Bronchial epithelial cell (primary cell): Measurements from ENCODE around the gene ZNF746. TPM values are rescaled to one million over a fixed set of nuclear protein-coding genes. Genes with fewer than 3 reads are reported as not detected.

Experiments
- DNase-seq: peaks from one replicate; pipeline ENCODE4 v3.0.0-alpha.2; 2010; ENCODE audit warnings: low read depth
- FAIRE-seq: peaks from 2 replicates; lab custom pipeline; 2011; peaks lifted over from hg19 to GRCh38; lab: Jason Lieb, UNC
- H3K27me3 ChIP-seq: 2 replicates; pipeline ENCODE4 v1.5.1; 2011; ENCODE audit warnings: low read length; ENCODE audit not compliant: control insufficient read depth, insufficient read depth
- H3K36me3 ChIP-seq: 2 replicates; pipeline ENCODE4 v1.5.1; 2011; ENCODE audit warnings: low read length; ENCODE audit not compliant: control insufficient read depth, insufficient read depth
- H3K4me3 ChIP-seq: 2 replicates; pipeline ENCODE4 v1.5.1; 2011; ENCODE audit warnings: mild to moderate bottlenecking, low read depth, low read length, control low read depth
- CTCF ChIP-seq: IDR thresholded peaks from 2 replicates; pipeline ENCODE4 v1.5.1; 2011; ENCODE audit warnings: mild to moderate bottlenecking, moderate library complexity, low read length, control low read depth, inconsistent platforms; ENCODE audit not compliant: insufficient read depth, severe bottlenecking
- total RNA-seq: library from RNA; depleted of rRNA; stranded (reverse); fragments of >200 nt; gene quantifications from 2 replicates; pipeline ENCODE4 v1.2.1, GENCODE V29; 2014

The ZNF746 gene
- total RNA-seq, 1 donor from 2014 or later: 15.0 TPM

- Histone ChIP-seq H3K27me3 (no peaks in the 10 kb centered on the region), H3K4me3 (no peak overlapping the region), H3K36me3 (peaks cover 16% of the 10 kb centered on the region)
- no peak for TF ChIP-seq CTCF
- FAIRE-seq (no peak), DNase-seq (no peak)
Observed at GRCh38 chr7:149479568-149479967, 18.0 kb downstream of the ZNF746 start.

DNA sequence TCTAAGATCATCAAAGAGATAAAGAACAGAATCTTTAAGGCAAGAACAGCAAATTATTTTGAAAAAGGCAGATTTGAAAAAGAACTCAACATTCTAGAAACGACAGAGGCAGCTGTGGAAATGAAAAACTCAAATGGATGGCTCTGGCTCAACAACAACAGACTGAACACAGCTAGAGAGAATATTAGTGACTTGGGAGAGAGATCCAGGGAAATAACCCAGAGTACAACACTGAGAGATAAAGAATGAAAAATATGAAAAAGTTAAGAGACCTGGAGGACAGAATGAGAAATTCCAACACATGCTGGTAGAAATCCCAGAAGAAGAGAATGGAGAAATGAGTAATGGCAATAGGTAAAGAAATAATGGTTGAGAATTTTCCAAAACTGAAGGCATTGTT is 18.9 kb downstream of the ZNF746 start:
- TF ChIP-seq CTCF: no peak
- Histone ChIP-seq H3K4me3 (no peak overlapping the region), H3K36me3 (peaks cover 17% of the 10 kb centered on the region), H3K27me3 (no peaks in the 10 kb centered on the region)
- DNase-seq (no peak), FAIRE-seq (no peak)

DNA sequence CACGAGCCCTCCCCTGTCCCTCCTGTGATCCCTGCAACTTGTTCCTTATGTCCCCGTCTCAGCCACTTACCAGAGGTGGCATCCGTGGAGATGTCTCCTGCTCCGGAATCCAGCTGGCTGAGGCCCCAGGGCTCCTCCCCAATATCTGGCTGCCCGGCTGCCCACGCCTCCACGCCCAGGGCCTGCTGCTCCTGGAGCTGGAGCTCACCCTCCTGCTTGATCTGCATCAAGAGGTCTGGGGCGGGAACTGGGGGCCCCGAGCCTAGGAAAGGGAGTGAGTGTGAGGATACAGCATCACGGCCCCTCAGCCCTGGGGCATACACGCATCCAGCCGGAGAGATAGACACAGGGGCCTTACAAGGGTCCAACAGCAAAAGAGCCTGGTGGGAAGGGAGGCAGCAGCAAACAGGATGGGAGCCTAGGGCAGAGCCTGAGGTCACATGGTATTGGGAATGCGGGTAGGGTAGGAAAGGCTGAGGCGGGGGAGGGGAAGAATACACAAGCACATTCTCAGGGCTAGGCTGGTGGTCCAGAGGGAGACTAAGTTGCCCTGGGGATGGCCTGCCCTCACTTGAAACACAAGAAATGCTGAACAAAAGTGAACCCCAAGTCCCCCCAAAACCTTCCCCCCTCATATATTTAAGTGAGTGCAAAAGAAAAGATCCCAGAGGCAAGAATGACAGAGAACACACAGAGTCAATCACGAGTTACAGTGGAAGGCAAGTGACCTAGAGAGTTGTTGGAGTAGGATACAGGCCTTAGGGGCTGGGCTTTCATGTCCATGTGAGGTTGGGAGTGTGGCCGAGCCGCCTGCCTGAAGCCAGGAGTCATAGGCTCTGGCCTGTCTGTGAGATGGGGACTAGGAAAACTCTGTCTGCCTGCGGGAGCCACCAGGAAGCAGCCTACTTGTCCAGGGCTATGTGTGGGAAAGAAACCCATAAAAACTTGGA is 19.8 kb downstream of the ZNF746 start:
- TF ChIP-seq CTCF: no peak
- Histone ChIP-seq H3K4me3 (no peak overlapping the region), H3K27me3 (no peaks in the 10 kb centered on the region), H3K36me3 (peaks cover 24% of the 10 kb centered on the region)
- no peak for FAIRE-seq
- no peak for DNase-seq

DNA sequence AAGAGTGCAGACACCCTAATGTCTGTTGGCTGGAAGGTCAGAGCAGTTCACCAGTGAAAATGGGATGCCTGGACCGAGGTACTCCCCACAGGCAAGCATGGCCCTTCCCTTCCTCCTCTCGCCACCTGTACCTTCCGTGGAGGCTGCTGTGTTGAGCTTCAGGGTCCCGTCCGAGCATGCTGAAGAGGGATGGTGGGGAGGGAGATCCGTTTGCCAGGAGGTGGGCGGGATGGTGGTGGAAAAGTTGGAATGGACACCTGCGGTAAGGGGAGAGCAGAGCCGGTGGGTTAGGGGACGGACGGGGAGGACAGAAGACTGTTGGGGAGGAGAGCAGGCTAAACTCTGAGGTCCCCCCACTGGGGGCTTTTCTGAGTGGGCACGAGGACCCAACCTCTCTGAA is 20.8 kb downstream of the ZNF746 start:
- DNase-seq: no peak
- FAIRE-seq: no peak
- no peak for TF ChIP-seq CTCF
- H3K4me3 ChIP-seq: no peak overlapping the region
- no peaks in the 10 kb centered on the region for H3K27me3 ChIP-seq
- peaks cover 24% of the 10 kb centered on the region for H3K36me3 ChIP-seq

DNA sequence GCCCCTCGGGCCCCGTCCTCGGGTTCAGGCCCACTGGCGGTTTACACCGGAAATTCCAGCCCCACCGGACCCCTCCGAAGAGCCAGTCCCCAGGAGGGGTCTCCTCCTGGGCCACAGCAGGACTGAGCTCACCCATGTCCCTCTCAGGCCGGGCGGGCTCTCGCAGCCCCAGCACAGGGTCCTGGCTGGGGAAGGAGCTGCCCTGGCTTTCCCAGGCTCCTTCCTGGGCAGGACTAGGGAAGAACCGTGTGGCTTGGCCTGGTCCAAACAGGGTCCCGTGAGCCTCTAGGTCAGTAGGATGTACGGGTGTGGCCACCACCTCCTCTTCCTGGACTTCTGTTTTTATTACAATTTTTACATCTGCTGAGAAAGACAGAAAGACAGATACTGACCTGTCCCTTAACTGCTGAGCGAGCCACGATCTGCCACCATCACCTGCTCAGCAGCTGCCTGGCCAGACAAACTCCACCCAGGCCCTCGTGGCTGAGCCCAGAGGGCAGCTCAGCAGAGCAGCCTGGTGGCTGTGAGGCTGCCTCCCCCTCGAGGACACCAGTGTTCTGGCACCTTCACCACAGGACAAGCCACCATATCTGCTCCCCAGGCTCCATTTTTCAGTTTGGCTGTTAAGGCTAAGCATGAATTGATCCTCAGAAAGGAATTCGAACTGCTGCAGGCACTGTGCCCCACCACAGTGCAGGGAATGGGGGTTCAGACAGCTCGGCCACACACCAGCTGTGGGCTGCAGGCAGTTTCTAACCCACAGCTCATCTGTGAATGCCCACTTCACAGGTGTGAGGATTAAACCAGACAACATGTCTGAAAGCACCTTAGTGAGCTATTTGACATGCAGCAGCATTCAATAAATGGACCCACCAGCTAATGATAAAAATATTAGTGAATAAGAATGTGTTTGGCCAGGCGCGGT is 22.2 kb downstream of the ZNF746 start:
- Histone ChIP-seq H3K4me3 (no peak overlapping the region), H3K27me3 (no peaks in the 10 kb centered on the region), H3K36me3 (peaks cover 27% of the 10 kb centered on the region)
- TF ChIP-seq CTCF: no peak
- no peak for DNase-seq
- no peak for FAIRE-seq
